LNCaP clone FGC (cell line): ENCODE measurements around the gene SYNPR.

Source experiments
- DNase-seq: peaks from one replicate; pipeline ENCODE4 v3.0.0-alpha.2; 2011; ENCODE audit warnings: low read depth
- H3K4me3 ChIP-seq: 2 replicates; pipeline ENCODE4 v1.5.1; 2011; ENCODE audit warnings: mild to moderate bottlenecking, low read depth, low read length, control low read depth
- CTCF ChIP-seq: IDR thresholded peaks from 2 replicates; pipeline ENCODE4 v1.5.1; 2012; ENCODE audit warnings: mild to moderate bottlenecking; ENCODE audit not compliant: control insufficient read depth, insufficient read depth; ENCODE audit errors: extremely low read depth

The SYNPR gene

DNA sequence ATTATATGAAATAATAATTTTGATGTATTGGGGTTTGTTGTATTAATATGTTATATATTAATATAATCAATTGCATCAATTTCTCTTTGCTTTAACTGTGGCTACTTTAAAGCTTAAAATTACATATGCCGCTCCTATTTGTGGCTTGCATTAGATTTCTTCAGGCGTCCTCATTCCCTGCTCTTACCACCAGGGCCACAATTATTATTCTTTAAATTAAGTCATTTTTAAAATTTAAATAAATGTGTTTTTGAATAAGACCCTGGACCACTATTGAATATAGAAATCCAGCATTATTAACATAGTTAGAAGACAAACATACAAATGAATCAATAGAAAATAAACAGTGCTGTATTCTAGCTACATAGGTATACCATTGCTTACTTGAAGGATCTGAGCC lies 318.9 kb downstream of the SYNPR start:
- DNase-seq: no peak
- H3K4me3 ChIP-seq: no peak overlapping the region
- no peak for TF ChIP-seq CTCF

DNA sequence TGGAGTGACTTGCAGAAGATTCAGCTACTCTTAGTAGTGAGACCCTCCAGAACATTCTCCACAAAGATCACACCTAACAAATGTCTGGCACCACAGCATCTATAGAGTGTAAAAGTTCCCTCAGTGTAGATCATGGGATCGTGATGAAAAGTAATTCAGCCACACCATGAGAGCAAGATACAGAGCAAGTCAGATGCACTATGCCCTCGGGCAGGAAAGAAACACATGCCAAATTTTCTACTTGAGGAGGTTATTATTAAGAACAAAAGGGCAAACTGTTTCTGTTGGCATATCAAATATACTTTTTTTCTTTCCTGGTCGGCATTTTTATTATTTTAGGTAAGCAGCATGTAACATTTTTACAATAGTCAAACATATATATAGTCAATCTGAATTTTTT lies 329.6 kb downstream of the SYNPR start:
- DNase-seq: no peak
- no peak for TF ChIP-seq CTCF
- H3K4me3 ChIP-seq: no peak overlapping the region

DNA sequence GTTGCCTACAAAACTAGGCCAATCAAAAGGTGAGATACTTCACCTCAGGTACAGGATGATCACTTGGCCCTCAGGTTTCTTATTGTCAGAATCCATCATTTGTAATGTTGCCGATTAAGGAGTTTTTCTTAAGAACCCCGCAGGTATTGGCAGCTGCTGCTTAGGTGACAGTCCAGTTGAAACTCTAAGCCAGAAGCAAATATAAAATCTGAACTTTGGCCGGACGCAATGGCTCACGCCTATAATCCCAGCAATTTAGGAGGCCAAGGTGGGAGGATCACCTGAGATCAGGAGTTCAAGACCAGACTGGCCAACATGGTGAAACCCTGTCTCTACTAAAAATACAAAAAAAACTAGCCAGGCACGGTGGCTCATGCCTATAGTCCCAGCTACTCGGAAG lies 331.3 kb downstream of the SYNPR start:
- no peak overlapping the region for H3K4me3 ChIP-seq
- no peak for DNase-seq
- TF ChIP-seq CTCF: no peak

DNA sequence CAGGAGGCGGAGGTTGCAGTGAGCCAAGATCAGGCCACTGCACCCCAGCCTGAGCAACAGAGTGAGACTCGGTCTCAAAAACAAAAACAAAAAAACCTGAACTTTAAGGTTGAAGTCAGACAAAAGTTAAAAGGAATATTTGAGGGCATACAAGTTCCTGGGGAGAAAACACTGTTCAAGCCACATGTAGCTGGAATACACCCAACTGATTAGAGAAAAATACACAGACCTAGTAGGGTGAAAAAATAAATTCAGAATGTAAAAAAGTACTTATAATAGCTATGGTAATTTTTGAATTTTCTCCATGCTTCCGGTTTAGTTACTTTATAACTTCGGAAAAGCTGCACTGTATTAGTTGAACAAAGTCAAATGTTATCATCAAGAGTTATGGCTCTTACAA lies 331.7 kb downstream of the SYNPR start:
- TF ChIP-seq CTCF: no peak
- DNase-seq: no peak
- no peak overlapping the region for H3K4me3 ChIP-seq

- DNase-seq: no peak
- no peak for TF ChIP-seq CTCF
- H3K4me3 ChIP-seq: no peak overlapping the region
Observed at GRCh38 chr3:63611382-63611781, 333.3 kb downstream of the SYNPR start.

DNA sequence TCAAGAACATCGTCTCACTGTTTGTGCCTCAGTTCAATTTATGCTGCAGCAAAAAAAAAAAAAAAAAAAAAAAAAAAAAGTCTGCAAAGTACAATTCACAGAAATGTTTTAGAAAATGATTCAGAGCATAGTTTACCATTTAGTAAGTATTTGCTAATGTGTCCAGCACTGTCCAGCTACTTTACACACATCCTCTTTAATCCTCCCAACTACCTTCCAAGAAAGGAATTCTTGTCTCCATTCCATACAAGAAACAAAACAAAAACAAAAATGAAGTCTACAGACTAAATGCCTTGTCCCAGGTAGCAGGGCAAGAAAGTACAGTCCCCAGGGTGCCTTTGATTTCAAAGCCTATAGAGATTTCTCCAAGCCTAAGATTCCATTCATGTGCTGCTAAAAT lies 335.5 kb downstream of the SYNPR start:
- no peak for TF ChIP-seq CTCF
- no peak overlapping the region for H3K4me3 ChIP-seq
- DNase-seq: no peak

DNA sequence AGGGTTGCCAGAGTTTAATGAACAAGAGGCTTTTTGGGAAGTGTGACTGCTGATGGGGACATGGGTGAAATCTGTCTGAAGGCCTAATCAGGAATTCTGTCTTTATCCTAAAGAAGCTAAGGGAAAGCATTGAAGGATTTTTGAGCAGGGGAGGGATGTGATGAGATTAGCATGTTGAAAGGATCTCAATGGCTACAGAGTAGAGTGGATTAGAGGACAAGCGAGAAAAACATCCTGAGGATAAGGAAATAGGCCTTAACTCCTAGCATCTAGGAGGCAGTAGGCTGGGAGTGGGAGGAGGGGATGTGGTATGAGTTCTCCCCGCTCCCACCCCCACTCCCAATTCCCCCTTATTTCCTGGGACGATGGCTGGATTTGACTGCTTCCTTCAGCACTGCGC lies 339.3 kb downstream of the SYNPR start:
- DNase-seq: no peak
- TF ChIP-seq CTCF: no peak
- H3K4me3 ChIP-seq: no peak overlapping the region
